ENCODE data around the gene FERMT2. TPM values are rescaled to one million over a fixed set of nuclear protein-coding genes. Genes with fewer than 3 reads are reported as not detected.

Gene FERMT2
- polyA plus RNA-seq, 2 of the 4 experiments (the other 2 are of a cell fraction) = 42.9 to 102 TPM

- no peak for TF ChIP-seq REST (IDR thresholded peaks at IDR 0.05)
- peak; percentile 97 for TF ChIP-seq POLR2A (IDR thresholded peaks at IDR 0.05; ENCODE audit: low read length)
- no peak for TF ChIP-seq KDM5A (IDR thresholded peaks at IDR 0.05)
- TF ChIP-seq, protein P1, sequence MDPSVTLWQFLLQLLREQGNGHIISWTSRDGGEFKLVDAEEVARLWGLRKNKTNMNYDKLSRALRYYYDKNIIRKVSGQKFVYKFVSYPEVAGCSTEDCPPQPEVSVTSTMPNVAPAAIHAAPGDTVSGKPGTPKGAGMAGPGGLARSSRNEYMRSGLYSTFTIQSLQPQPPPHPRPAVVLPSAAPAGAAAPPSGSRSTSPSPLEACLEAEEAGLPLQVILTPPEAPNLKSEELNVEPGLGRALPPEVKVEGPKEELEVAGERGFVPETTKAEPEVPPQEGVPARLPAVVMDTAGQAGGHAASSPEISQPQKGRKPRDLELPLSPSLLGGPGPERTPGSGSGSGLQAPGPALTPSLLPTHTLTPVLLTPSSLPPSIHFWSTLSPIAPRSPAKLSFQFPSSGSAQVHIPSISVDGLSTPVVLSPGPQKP (IDR thresholded peaks at IDR 0.05; ENCODE audit: low read depth, low read length) = no peak
- TF ChIP-seq HOXB5 (CRISPR knock-in tag; IDR thresholded peaks at IDR 0.05) = no peak
- TF ChIP-seq ZC3H11A (IDR thresholded peaks at IDR 0.05) = no peak
- no peak for TF ChIP-seq HES2 (IDR thresholded peaks at IDR 0.05)
- peak; percentile 32; the same call in 1 of the 3 replicates for TF ChIP-seq SMC3 (IDR thresholded peaks at IDR 0.05)
- peak; percentile 87 for TF ChIP-seq BCL3 (IDR thresholded peaks at IDR 0.05)
- no peak for TF ChIP-seq BHLHE40 (IDR thresholded peaks at IDR 0.05; ENCODE audit: low read depth, low read length)
- TF ChIP-seq JUN (IDR thresholded peaks at IDR 0.05) = peak in 1 of 2 experiments; percentile 72; a peak in 3 of 5 replicates
- no peak for TF ChIP-seq JUNB (IDR thresholded peaks at IDR 0.05)
- TF ChIP-seq FOSL2 (IDR thresholded peaks at IDR 0.05) = no peak
- no peak for TF ChIP-seq FOSL2 (CRISPR knock-in tag; IDR thresholded peaks at IDR 0.05)
- TF ChIP-seq E2F6 (IDR thresholded peaks at IDR 0.05; ENCODE audit: borderline replicate concordance, low read depth) = no peak
- TF ChIP-seq GATA3 (IDR thresholded peaks at IDR 0.05; ENCODE audit: borderline replicate concordance) = no peak
- no peak for TF ChIP-seq NR3C1 (IDR thresholded peaks at IDR 0.05)
Measured at GRCh38 chr14:52950898-52951680, at the start of gene FERMT2 (continued).

DNA sequence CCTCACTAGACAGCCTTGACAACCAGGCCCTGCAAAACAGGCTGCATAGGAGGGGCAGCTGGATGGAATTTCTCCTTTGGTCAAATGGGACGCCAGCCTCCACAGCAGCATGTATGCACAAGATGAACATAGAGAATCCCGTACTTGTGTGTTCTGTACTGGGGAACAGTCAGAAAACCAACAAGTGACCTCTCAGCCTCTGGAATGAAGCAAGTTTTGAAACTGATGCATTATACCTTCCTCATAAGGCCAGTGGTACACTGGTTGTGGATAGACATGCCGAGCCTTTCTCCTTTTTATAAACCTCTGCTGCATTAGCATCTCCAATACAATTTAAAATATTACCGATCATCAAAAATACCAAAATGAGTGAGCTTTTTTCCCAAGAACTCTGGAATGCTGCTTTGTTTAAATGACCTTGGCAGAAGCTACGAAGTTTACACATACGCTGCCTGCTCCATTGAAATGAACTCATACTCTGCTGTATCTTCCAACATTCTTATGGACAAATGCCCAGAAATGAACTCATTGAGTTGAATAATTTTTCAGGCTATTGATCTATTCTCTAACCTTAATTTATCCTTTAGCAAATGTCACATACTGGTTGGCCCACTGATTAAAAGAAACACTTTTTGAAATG, 47.6 kb upstream of the FERMT2 start:
- ATAC-seq (no peak), FAIRE-seq (no peak), DNase-seq (ENCODE audit: low read depth in 1 of 2, low spot score in 1 of 2) (no peak)
- ChIA-PET POLR2A (no interaction called here), CTCF (interaction anchor here (0.6 kb wide), 1 partner anchor 144 kb away, joined by 4 read pairs; no protein-coding TSS in a partner anchor)
- WGBS (ENCODE audit: missing lambda C conversion rate) = 81% methylated on average over 6 of the region's 6 CpGs
- Histone ChIP-seq H3K27ac (no peak overlapping the region), H3K4me3 (no peak overlapping the region), H3K4me2 (no peak overlapping the region), H3K9me3 (no peaks in the 10 kb centered on the region), H3K4me1 (no peaks in the 10 kb centered on the region)
- no peak for TF ChIP-seq NPAS2 (CRISPR knock-in tag; IDR thresholded peaks at IDR 0.05; ENCODE audit: borderline replicate concordance)
